DMS79 (cell line): ENCODE results near the gene KIF16B.

Experiments used
- DNase-seq: peaks from one replicate; lab custom pipeline; 2025; lab: John Stamatoyannopoulos, UW

The KIF16B gene

DNA sequence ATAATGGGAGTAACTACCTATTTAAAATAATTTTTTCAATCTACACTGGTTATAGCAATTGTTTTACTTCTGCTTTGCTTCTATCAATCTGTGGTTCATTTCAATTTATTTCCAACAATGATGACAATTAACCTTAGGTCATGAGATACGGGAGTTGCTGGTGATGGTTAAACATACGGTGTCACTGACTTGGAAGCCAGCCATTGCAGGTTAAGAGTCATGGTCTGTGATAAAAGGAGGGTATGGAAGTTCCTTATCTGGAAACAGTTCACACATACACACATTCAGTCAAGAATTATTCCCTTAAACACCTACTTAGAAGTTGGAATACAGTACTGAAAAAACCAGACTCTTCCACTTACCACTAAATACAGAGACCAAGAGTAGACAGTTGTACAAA, 180.0 kb downstream of the KIF16B start:
- no peak for DNase-seq

GRCh38 chr20:16392346-16392745, 180.9 kb downstream of the KIF16B start:
- no peak for DNase-seq

DNA sequence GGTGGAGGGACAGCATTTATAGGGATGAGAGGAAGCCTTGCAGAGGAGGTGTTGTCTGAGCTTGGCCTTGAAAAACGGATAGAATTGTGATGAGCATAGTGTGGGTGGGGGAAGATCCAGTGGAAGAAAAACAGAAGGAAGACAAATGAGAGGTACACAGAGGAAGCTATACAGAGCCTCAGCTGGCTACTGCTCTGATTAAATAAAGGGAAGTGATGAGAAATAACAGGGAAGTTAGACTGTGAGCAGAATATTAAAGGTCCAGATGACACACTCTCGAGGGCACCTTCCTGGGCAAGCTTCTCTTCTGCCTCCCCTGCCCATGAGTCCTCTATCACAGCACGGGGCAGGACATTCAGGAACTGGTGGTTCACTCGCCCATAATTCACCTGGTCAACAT, 182.3 kb downstream of the KIF16B start:
- no peak for DNase-seq

GRCh38 chr20:16388731-16389130, 184.5 kb downstream of the KIF16B start:
- no peak for DNase-seq

DNA sequence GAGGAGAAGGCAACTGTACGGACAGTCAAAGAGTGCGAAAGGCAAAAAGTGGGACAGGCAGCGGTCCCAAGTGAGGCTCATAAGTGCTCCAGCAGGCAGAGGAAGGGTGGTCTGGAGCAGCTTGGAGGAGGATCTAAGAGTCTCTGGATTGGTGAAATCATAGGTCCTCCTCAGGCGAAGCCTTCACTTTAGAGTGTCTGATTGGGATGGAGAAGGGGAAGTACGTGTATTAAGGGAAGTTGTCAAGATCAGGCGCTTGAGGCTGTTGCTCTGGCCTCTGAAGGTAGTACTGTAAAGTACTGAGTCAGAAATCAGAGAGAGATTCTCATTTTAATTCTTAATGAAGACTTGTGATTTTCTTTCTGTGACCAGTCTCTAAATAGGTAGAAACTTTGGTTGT, 185.6 kb downstream of the KIF16B start:
- DNase-seq: no peak

GRCh38 chr20:16385891-16386290, 187.4 kb downstream of the KIF16B start:
- no peak for DNase-seq

- no peak for DNase-seq
Observed at GRCh38 chr20:16385462-16385861, 187.8 kb downstream of the KIF16B start.

DNA sequence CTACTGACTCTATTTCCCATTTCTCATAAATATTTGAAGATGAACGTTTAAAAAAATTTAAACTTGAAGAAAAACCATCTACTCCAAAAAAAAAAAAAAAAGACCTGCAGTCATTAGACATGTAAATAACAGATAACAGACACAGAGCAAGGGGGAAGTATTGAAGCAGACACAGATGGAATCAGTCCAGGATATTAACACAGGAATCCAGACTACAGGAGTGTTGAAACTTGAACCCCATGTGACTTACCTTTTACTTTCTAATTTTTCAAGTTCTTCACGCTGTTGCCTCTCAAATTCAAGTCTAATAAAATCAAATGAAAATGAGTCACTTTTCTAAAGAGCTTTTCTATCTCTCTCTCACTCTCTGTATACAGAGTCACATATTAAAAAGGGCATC, 191.8 kb downstream of the KIF16B start:
- no peak for DNase-seq

GRCh38 chr20:16378712-16379370, 194.4 kb downstream of the KIF16B start:
- no peak for DNase-seq

GRCh38 chr20:16378122-16378521, 195.1 kb downstream of the KIF16B start:
- no peak for DNase-seq

- DNase-seq: no peak
Observed at GRCh38 chr20:16369441-16369840, 203.8 kb downstream of the KIF16B start.

DNA sequence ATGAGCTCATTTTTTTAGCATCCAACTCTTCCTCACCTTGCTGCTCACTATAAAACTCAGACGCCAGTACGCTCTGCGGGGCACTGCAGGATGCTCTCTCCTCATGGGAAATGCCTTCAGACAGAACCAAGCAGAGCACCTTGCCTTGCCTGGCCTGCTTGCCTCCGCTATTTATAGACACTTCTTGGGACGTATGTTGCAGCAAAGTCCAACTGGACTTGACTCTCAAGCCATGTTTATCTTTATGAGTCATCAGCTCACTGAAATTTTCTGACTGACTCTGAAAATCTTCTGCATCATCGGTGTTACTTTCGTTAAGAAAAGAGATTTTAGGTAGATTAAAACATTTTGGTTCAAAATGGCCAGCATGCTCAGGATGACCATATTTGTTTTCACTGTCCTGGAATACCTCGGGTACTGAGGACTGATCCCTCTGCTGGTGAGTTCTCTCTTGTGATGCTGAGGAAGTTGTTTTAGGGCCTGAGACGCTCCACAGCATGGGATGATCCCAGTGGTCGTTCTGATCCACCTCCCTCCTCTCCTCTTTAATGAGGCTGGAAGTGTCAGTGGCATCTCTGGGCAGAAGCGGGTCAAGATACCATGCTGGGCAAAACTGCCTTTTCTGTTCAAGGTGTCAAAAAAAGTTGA, 204.5 kb downstream of the KIF16B start:
- no peak for DNase-seq

GRCh38 chr20:16367948-16368560, 205.2 kb downstream of the KIF16B start:
- DNase-seq: no peak

GRCh38 chr20:16366529-16366928, 206.7 kb downstream of the KIF16B start:
- DNase-seq: no peak

- DNase-seq: no peak
Observed at GRCh38 chr20:16364320-16364687, 208.9 kb downstream of the KIF16B start.

- DNase-seq: no peak
Observed at GRCh38 chr20:16363506-16364319, 209.5 kb downstream of the KIF16B start.

DNA sequence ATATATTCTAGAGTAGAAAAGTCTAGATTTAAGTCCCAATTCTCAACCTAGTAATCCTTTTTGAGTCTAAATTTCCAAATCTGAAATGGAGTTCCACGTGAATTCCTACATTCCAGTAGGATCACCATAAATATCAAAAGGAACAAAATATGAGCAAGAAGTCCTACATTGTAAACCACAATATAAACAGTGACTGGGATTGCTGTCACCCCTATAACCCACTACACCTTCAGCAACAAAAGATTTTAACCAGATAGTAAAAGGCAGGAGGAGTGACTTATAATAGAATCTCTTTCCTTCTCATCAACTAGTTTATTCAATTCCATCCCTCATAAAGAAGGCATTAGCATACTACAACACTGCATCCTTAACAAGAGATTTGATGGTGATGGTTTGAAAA, 210.6 kb downstream of the KIF16B start:
- DNase-seq: no peak

- DNase-seq: no peak
Observed at GRCh38 chr20:16360668-16361067, 212.6 kb downstream of the KIF16B start.

- DNase-seq: no peak
Observed at GRCh38 chr20:16353417-16353781, 219.8 kb downstream of the KIF16B start.

DNA sequence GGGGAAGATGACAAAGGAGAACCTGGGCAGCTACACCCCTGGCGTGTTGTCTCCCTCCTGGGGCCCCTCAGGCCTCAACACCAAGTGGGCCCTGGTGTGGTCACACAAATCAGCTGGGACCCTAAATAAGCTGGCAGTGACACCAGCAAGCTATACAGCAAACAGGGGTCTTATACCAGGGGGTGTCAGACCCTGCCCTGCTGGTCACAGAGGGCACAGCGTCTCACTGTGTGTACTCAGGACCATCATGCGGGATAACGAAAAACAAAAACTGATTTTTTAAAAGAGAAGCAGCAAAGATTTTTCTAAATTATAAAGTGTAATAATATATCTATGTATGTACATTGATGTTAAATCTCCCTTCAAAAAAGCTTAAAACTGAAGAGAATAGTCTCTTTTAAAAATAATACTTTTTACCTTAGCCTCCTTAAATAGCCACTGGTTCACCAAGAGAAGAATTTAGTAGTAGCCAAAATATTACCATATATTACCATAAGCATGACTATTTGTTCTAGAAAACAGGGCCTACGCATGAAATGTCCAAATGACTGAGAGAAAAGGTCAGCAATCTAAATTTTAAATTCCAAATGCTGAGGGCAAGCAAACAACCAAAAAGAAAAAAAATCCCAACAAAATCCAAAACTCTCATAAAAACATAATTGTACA, 220.4 kb downstream of the KIF16B start:
- no peak for DNase-seq

DNA sequence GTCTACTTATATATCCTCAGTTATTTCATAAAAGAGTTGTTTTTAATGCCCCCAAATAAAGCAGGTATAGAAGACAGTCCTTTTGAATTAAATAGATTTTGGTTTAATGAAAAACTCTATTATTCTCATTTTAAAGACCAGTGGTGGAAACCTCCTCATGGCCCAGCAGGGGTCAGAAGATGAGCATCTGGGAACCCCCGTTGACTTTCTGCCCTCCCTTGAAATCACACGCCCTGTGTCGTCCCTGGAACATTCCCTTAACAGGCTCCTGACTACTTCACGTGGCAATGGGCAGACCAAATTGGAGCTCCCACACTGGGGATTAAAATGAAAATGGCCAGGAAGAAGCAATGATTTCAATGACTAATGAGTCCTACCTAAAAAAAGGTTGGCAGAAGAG, 220.9 kb downstream of the KIF16B start:
- no peak for DNase-seq

GRCh38 chr20:16351415-16351814, 221.8 kb downstream of the KIF16B start:
- DNase-seq: no peak
